Activated CD4-positive, alpha-beta T cell treated with anti-CD3 and anti-CD28 coated beads, Interleukin-2, amount 10 ng/mL, durations not matched to agents 24 days and 14 days (primary cell): ENCODE data around the gene FOXL3. TPM values are rescaled to one million over a fixed set of nuclear protein-coding genes. Genes with fewer than 3 reads are reported as not detected.

Experiments used
- DNase-seq: peaks from one replicate; pipeline ENCODE4 v3.0.0; 2022
- H3K27ac Mint-ChIP-seq: one replicate; pipeline ENCODE4 v1.8.0; 2022; ENCODE audit warnings: mild to moderate bottlenecking, mixed read lengths
- H3K27me3 Mint-ChIP-seq: one replicate; pipeline ENCODE4 v1.8.0; 2022; ENCODE audit warnings: mixed read lengths
- H3K36me3 Mint-ChIP-seq: one replicate; pipeline ENCODE4 v1.8.0; 2022; ENCODE audit warnings: low read depth, mild to moderate bottlenecking, mixed read lengths
- H3K4me1 Mint-ChIP-seq: one replicate; pipeline ENCODE4 v1.8.0; 2021; ENCODE audit warnings: mixed read lengths
- H3K4me3 Mint-ChIP-seq: one replicate; pipeline ENCODE4 v1.8.0; 2022; ENCODE audit warnings: mild to moderate bottlenecking, moderate library complexity, mixed read lengths
- H3K9me3 Mint-ChIP-seq: one replicate; pipeline ENCODE4 v1.8.0; 2021; ENCODE audit warnings: mixed read lengths
- intact Hi-C: fragments of 100-400 bp; cut with micrococcal nuclease; formaldehyde crosslinking; loops from one replicate; pipeline ENCODE4 v1.15.1; 2023
- total RNA-seq: library from RNA; stranded (reverse); gene quantifications from 2 replicates; pipeline ENCODE4 v1.2.3, GENCODE V29; 2022

Gene FOXL3
- total RNA-seq, 1 donor from 2014 or later, result not detected

GRCh38 chr7:339062-339342 is 49.0 kb downstream of the FOXL3 start:
- Mint-ChIP-seq H3K9me3 (peaks cover 11% of the 10 kb centered on the region), H3K27me3 (no peaks in the 10 kb centered on the region), H3K4me1 (peaks cover 4% of the 10 kb centered on the region), H3K4me3 (no peak overlapping the region), H3K36me3 (peaks cover 5% of the 10 kb centered on the region), H3K27ac (no peak overlapping the region)
- intact Hi-C loops, result loop anchor here (10.0 kb wide), 1 partner anchor 296 kb away; no protein-coding TSS in a partner anchor
- DNase-seq, result no peak

GRCh38 chr7:339696-340095 is 49.7 kb downstream of the FOXL3 start:
- Mint-ChIP-seq H3K27ac (no peak overlapping the region), H3K36me3 (peaks cover 5% of the 10 kb centered on the region), H3K9me3 (peaks cover 6% of the 10 kb centered on the region), H3K27me3 (no peaks in the 10 kb centered on the region), H3K4me1 (peaks cover 4% of the 10 kb centered on the region), H3K4me3 (no peak overlapping the region)
- intact Hi-C loops, result loop anchor here (10.0 kb wide), 1 partner anchor 295 kb away; no protein-coding TSS in a partner anchor
- DNase-seq, result no peak

- intact Hi-C loops, result no loop called here
- DNase-seq, result no peak
- Mint-ChIP-seq H3K27ac (no peak overlapping the region), H3K4me3 (no peak overlapping the region), H3K9me3 (no peaks in the 10 kb centered on the region), H3K27me3 (no peaks in the 10 kb centered on the region), H3K4me1 (no peaks in the 10 kb centered on the region), H3K36me3 (no peaks in the 10 kb centered on the region)
Observed at GRCh38 chr7:340200-340937, 50.4 kb downstream of the FOXL3 start.

Other genes with a start within 250 kb of the FOXL3 start
- gene FAM20C, start 97.6 kb upstream of the FOXL3 start, total RNA-seq, result 0.88 and 1.0 TPM in 2 replicates
- gene PDGFA, start 229.7 kb downstream of the FOXL3 start, total RNA-seq, result 12.2 and 12.9 TPM in 2 replicates